Brain microvascular endothelial cell (primary cell): ENCODE measurements around the gene TOR3A.
"Not testable (repeated sequence)": the region's sequence is repeated elsewhere in the genome, so short reads cannot be mapped to it uniquely, and the experiment has no call there.

Experiments used
- DNase-seq: peaks from one replicate; pipeline ENCODE4 v3.0.0-alpha.2; 2020
- H3K27ac ChIP-seq: fragments of 250-450 bp; sonication (Bioruptor Pico); 2 replicates; pipeline ENCODE4 v1.5.1; 2020; ENCODE audit warnings: mild to moderate bottlenecking, moderate library complexity
- H3K27me3 ChIP-seq: fragments of 250-450 bp; sonication (Bioruptor Pico); replicated peaks from 2 replicates; pipeline ENCODE4 v1.5.1; 2020; ENCODE audit warnings: mild to moderate bottlenecking
- H3K36me3 ChIP-seq: fragments of 250-450 bp; sonication (Bioruptor Pico); replicated peaks from 2 replicates; pipeline ENCODE4 v1.5.1; 2020; ENCODE audit warnings: mild to moderate bottlenecking
- H3K4me3 ChIP-seq: 2 replicates; pipeline ENCODE4 v1.5.1; 2011; ENCODE audit warnings: low read depth, mild to moderate bottlenecking, control low read depth, low read length, moderate library complexity
- in situ Hi-C: cut with HindIII; loops from 2 replicates; pipeline ENCODE4 v1.10.0; 2017; ENCODE audit warnings: low sequenced_read_pairs, low pct_ligation_motif_present
- TF ChIP-seq, protein P1 (sequence below): IDR thresholded peaks from 2 replicates; pipeline ENCODE4 v1.5.1; 2011; ENCODE audit warnings: low read depth, mild to moderate bottlenecking, moderate library complexity, low read length, control low read depth, inconsistent platforms; ENCODE audit errors: missing control alignments

The TOR3A gene, protein sequence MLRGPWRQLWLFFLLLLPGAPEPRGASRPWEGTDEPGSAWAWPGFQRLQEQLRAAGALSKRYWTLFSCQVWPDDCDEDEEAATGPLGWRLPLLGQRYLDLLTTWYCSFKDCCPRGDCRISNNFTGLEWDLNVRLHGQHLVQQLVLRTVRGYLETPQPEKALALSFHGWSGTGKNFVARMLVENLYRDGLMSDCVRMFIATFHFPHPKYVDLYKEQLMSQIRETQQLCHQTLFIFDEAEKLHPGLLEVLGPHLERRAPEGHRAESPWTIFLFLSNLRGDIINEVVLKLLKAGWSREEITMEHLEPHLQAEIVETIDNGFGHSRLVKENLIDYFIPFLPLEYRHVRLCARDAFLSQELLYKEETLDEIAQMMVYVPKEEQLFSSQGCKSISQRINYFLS

DNA sequence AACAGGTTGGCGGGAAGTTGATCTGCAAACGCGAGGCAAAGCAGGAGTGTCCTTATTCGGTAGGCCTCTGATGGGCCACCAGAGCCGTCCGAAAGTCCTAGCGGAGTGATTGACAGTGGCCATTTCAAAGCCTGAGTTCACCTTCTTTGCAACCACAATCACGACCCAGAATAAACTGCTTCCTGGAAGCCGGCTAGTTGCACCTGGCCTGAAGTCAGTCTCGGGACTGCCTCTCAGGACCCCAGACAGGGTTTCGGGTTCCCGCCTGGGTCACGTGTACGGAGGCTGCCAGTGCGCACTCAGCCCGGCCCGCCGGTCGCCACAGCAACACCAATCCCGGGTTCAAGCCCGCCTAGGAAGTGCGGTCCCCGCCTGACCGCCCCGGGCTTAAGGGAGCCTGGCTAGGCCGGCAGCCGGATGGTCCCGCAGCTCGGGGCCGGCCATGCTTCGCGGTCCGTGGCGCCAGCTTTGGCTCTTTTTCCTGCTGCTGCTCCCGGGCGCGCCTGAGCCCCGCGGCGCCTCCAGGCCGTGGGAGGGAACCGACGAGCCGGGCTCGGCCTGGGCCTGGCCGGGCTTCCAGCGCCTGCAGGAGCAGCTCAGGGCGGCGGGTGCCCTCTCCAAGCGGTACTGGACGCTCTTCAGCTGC is at the start of gene TOR3A:
TOR3A (plus strand) TSS at position 384 of the 646 bp plus-strand sequence; CDS start at position 443, 59 bp downstream.
- in situ Hi-C loops, result no loop called here

DNA sequence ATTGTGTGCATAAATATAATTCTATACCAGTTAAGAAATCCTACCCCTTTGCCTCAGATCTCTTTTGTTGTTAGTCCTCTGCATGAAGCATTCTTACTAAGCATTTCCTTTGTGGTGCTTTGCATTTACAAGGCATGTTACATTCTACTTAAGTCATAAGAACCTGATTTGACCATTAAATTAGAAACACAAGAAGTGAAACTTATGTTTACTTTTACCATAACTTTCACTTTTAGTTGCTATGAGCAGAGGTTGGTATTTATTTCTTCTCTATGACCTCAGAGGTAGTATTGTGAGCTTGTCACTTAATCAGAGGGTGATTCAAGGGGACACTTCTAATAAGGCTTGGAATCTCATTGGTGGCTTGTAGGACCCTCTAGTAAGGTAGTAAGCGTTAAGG is 47.1 kb upstream of the TOR3A start:
- in situ Hi-C loops, result no loop called here
- Histone ChIP-seq H3K27ac (peak overlapping the region; percentile 8), H3K36me3 (no peaks in the 10 kb centered on the region), H3K27me3 (no peaks in the 10 kb centered on the region), H3K4me3 (no peak overlapping the region)
- TF ChIP-seq, protein P1, sequence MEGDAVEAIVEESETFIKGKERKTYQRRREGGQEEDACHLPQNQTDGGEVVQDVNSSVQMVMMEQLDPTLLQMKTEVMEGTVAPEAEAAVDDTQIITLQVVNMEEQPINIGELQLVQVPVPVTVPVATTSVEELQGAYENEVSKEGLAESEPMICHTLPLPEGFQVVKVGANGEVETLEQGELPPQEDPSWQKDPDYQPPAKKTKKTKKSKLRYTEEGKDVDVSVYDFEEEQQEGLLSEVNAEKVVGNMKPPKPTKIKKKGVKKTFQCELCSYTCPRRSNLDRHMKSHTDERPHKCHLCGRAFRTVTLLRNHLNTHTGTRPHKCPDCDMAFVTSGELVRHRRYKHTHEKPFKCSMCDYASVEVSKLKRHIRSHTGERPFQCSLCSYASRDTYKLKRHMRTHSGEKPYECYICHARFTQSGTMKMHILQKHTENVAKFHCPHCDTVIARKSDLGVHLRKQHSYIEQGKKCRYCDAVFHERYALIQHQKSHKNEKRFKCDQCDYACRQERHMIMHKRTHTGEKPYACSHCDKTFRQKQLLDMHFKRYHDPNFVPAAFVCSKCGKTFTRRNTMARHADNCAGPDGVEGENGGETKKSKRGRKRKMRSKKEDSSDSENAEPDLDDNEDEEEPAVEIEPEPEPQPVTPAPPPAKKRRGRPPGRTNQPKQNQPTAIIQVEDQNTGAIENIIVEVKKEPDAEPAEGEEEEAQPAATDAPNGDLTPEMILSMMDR, result no peak
- DNase-seq, result no peak

More for the DNA sequence above, at the start of gene TOR3A:
- Histone ChIP-seq H3K36me3 (no peaks in the 10 kb centered on the region), H3K27me3 (no peaks in the 10 kb centered on the region), H3K4me3 (peak within 1 kb of the TSS; percentile 81), H3K27ac (peak within 1 kb of the TSS; percentile 57)
- peak; percentile 81 for DNase-seq
- TF ChIP-seq, protein P1, result no peak

DNA sequence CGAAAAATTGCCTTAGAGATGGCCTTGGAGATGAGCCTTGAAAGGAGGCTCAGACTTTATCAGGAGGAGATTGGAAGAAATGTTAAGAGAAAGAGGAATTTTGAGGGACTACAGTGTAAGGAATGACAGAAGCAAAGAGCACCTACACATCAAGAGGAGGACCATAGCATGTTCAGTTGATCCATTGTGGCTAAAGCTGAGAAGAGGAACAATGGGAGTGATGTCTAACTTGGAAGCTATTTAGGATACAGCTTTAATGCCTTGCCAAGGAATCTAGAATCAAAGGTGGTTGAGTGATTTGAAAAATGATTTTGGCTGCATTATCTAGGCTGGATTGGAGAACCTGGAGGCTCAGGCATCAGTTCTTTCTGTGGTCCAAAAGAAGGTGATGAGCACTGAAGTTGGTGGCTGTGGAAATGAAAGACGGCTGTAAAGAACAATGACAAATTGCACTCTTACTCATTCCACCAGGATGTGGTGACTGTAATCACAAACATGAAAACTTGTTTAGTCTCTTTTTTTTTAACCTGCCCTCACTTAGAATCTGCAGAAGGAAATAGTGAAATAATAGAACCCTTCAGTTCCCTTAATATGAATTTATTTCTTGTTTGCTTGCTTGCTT is 44.9 kb upstream of the TOR3A start:
- TF ChIP-seq, protein P1, result no peak
- H3K4me3 ChIP-seq, result no peak overlapping the region
- no peaks in the 10 kb centered on the region for H3K27me3 ChIP-seq
- no peak for DNase-seq
- no peak overlapping the region for H3K27ac ChIP-seq
- in situ Hi-C loops, result no loop called here
- H3K36me3 ChIP-seq, result no peaks in the 10 kb centered on the region

DNA sequence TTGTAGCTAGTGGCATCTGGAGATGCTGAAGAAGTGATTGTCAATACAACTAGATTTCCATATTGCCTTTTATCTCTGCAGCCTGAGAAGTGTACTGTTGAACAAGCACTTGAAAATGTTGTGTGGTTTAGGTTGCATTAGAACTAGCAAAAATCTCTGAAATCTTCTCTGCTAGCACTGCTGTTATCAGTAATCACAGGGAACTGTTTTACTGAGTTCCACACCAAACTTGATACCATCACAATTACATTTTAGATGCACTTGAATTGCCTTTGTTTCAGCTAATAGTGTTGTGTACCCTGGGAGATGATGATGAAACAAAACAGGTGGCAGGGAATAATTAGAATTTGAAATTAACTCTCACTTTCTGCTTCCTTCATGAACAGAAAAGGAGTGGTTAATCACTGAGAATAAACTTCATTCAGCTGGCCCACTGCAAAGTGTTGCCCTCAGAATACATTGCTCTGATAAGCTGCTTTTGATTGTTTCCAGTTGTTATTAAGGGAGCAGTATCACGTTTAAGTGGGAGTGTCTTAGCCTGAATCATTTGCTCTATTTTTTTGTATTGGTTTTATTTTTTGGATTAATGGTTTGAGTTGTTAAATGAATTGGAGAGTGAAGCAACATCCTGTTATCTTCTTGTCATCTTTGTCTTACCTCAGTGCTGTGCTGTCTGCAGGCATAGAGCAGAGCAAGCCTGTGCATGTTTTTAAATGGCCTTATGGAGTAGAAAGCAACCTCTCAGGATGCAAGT is 43.2 kb upstream of the TOR3A start:
- no peak for DNase-seq
- no peak overlapping the region for H3K4me3 ChIP-seq
- TF ChIP-seq, protein P1, result no peak
- H3K27ac ChIP-seq, result peak overlapping the region; percentile 28
- H3K27me3 ChIP-seq, result no peaks in the 10 kb centered on the region
- H3K36me3 ChIP-seq, result no peaks in the 10 kb centered on the region
- in situ Hi-C loops, result no loop called here

DNA sequence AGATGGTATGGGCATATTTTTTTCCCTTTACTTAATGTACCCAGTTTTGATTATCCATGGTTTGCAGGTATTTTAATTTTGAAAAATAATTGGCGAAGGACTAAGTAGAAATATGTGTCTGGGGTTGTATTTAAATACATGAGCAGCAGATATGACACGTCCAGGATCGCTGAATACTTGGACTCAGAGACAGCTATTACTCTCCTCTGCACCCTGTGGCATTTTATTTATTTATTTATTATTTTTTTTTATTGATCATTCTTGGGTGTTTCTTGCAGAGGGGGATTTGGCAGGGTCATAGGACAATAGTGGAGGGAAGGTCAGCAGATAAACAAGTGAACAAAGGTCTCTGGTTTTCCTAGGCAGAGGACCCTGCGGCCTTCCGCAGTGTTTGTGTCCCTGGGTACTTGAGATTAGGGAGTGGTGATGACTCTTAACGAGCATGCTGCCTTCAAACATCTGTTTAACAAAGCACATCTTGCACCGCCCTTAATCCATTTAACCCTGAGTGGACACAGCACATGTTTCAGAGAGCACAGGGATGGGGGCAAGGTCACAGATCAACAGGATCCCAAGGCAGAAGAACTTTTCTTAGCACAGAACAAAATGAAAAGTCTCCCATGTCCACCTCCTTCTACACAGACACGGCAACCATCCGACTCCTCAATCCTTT is 42.2 kb upstream of the TOR3A start:
- H3K4me3 ChIP-seq, H3K27ac ChIP-seq, in situ Hi-C loops, DNase-seq, H3K36me3 ChIP-seq, H3K27me3 ChIP-seq: not testable (repeated sequence)

DNA sequence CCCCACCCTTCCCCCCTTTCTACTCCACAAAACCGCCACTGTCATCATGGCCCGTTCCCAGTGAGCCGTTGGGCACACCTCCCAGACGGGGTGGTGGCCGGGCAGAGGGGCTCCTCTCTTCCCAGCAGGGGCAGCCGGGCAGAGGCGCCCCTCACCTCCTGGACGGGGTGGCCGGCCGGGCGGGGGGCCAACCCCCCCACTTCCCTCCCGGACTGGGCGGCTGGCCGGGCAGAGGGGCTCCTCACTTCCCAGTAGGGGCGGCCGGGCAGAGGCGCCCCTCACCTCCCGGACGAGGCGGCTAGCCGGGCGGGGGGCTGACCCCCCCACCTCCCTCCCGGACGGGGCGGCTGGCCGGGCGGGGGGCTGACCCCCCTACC is 41.7 kb upstream of the TOR3A start:
- in situ Hi-C loops, H3K4me3 ChIP-seq, H3K27ac ChIP-seq, H3K36me3 ChIP-seq, H3K27me3 ChIP-seq, DNase-seq: not testable (repeated sequence)
